HG03432 (cell line): Measurements from ENCODE around the gene LHFPL2.
"Not testable (repeated sequence)": the region's sequence is repeated elsewhere in the genome, so short reads cannot be mapped to it uniquely, and the experiment has no call there.

Experiments used
- ATAC-seq: cut with Tn5 transposase; IDR thresholded peaks from one replicate; pipeline ENCODE4 v1.9.1; 2021; ENCODE audit warnings: mild to moderate bottlenecking, moderate library complexity; ENCODE audit not compliant: unreplicated experiment

LHFPL2 gene

DNA sequence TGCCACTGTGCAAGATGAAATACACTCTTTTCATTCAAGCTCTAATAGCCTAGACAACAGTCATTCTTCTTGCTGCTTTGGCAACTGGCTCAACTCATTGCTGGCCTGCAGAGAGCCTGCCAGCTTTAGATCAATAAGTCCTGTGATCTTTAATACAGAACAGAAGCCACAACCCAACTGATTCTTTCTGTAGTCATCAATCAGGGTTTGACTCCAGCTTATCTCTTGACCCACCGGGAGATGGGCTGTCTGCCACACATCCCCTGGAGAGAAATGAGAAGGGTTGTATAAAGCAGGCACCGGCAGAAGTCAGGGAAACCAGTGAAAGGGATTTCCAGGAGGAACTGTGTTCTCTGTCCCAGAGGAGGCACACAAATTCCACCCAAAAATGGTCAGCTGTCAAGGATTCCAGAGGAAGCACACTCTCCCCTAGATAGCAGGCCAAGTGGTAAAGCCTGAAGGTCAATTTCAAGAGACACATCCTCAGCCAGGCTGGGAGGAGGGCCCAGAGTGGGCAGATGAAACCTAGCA is 24.5 kb downstream of the LHFPL2 start:
- ATAC-seq: no peak

DNA sequence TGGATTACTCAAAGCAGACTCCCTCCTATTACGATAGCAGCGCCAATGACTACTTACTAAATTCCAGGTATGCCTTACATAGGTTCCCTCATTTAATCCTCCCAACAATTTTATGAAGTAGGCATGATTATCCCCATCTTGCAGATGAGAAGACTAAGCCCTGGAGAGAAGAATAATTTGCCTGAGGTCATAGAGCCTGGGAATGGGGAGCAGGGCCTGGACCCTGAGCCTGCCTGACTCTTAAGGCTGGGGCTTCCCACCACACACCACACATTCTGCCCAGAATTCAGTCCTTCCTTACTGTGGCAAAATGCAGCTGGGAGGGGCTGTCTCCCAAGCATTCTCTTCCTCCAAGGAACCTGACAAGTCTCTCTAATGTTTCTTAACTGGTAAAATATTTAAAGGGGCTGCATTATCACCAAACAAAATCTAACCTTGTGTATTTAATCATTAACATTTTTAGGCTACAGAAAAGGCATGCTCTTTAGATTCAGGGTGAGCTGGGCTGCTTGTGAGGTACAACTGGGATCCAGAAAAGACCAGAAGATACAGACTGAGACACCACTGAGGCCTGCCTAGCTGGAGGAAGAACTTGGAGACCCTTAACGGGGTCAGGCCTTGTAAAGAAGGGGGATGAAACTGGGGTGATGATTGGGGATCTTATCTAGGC is 26.1 kb downstream of the LHFPL2 start:
- no peak for ATAC-seq

DNA sequence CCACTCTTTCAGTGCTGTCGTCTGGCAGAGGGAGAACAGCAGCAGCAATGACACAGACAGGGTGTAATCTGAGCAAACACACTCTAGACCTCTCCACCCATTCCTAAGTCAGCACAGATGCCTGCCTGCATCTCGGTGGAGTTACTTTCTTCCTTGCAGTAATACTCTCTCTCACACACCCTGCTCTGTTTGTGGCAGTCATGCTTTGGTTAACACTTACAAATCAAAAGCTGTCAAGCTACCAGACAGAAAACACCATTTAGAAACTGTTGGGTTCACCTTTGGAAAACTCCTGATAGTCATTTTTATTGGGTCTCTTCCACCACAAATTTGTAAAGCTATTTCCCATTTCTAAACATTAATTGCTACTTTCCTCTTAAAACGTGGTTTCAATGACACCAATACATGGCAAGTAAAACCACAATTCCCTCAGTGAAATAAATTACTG is 27.3 kb downstream of the LHFPL2 start:
- no peak for ATAC-seq

DNA sequence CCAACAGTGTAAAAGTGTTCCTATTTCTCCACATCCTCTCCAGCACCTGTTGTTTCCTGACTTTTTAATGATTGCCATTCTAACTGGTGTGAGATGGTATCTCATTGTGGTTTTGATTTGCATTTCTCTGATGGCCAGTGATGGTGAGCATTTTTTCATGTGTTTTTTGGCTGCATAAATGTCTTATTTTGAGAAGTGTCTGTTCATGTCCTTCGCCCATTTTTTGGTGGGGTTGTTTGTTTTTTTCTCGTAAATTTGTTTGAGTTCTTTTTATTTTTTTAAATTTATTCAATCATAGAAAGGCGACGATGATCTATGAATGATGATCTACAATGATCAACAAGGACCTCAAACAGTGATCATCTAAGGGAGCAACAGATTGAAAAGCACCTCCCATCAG is 28.5 kb downstream of the LHFPL2 start:
- not testable (repeated sequence) for ATAC-seq

DNA sequence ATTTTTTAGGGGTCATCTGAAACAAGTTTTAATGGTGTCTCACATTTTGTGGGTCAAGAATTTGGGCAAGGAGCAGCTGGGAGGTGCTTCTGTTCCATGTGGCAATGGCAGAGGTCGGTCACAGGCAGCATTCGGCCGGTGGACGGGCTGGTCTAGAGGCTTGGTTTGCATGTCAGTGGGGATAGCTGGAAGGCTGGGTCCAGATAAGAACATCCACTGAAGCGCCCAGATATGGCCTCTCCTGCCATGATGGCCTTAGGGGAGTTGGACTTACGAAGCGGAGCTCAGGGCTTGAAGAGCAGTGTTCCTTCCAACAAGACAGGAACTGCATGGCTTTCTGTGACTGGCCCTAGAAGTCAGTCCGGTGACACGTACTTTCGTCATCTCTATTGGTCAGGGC is 30.3 kb downstream of the LHFPL2 start:
- no peak for ATAC-seq

DNA sequence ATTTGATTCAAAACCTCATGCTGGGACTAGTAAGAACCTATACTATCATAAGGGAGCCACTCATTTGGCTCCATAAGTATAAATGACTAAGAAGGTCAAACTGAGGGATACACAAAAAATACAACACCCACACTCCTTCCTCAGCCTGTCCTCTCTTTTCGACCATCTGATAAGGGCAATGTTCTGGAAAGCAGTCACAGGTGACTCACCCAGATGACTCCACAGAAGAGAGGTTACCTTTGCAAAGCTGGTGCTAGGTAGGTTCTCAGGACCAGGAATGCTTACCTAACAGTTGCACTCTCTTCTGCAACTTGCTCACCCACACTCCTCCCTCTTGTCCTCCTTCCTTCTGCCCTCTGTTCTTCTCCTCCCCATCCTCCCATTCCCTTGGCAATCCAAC is 32.9 kb downstream of the LHFPL2 start:
- ATAC-seq: no peak

DNA sequence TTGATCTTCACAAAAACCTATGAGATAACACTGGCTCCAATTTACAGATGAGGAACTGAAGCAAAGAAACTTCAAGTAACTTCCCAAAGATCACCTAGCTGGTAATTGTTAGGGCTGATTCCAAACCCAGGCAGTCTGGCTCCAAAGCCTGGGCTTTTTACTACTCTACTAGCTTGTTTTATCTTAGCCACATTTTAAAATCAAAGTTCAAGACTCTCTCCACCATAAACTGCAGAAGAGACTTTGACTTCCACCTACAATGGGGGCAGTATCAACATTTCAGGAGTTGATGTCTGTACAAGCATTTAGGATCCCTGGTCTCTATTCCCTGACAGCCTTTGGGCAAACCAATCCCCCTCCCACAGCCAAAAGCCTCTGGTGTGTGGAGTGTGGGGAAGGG is 33.8 kb downstream of the LHFPL2 start:
- ATAC-seq: no peak

DNA sequence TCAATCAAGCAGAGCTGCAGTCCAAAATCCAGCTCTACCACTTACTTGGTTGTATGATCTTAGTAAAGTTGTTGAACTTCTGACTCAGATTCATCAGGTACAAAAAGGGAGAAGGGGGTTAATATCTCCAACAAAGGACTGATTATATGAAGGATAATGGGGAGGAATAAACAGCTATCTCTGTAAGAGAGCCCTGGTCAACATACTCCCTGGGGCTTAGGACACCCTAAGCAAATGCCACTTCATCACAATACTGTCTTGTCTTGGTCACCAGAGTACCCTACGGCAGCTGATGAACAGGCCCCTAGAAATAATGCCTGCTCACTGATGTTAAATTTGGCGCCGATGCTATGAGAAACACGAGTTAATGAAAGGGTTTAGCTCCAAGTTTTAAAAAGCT is 34.8 kb downstream of the LHFPL2 start:
- no peak for ATAC-seq

DNA sequence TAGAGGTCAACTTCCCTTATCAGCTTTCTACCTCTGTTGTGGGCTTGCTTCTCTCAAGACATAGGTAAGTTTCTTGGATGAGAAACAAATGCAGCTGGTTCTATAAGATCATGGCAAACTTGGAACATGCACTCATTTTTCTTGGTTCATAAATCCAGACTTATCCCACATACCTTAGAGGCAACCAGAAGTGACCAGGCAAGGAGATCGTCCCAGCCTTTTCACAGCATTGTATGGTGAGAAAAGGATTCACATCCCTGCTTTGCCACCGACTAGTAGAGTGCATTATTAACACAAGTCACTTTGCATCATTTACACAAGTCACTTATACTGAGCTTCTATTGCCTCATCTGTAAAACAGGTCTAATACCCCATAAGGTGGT is 35.4 kb downstream of the LHFPL2 start:
- ATAC-seq: no peak

DNA sequence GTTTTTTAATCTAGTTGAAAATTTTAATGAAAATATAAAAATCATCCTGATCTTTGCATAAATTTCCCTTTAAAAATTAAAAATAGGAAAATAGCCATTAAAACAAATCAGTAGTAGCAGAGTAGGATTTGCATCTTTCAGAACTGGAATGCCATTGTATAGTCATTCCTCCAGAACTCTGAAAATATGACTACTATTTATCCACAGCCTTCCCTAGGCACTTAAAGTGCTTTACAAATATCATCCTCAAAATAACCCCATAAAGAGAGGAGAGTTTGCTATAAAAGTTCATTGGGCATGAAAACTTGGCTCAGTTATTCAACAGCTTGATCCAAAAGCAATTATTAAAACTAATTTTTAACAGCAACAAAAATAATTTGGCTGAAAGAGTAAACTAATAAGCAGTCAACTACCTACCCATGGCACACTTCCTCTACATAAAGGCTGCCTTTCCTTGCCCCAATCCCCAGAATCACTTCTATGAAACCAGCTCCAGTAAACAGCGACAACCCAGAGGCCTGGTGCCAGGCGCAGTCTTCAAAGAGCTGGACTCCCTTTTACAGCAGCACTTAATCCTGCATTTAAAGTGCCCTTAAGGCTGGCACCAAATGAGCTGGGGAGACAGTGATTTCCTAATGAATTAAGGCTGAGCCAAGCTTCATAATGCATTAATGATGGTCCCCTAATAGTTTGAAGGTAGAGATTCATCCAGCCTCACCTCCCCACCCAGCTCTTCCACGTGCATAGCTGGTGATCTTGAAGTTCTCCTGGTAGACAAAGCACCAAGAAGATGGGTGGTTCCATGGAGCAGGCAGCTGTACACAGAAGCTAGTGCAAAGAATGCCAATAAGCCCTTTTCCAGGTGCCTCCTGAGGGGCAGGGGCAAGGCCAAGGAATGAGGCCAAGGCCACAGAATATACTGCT is 36.1 kb downstream of the LHFPL2 start:
- no peak for ATAC-seq

DNA sequence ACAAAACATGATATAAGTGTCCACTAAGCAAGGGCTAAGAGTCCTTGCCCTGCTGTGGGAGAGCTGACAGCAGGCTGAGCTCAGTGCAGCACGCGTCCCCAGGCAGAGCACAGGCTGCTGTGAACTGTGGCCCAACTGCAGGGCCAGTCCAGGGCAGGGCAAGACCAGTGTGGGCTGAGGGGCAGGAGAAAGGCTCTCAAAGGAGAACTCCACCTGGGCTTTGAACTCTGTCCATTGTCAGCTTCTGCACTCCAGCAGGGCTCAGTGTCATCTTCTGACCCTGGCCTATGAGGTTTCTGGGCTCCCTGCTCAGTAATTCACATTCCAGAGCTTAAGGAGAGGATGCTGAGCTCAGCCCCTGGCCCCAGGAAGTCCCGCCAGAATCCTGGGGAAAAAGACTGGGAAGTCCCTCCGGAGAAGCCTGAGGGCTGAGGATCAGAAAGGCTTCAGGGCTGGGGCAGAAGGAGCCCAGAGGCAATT is 37.4 kb downstream of the LHFPL2 start:
- ATAC-seq: no peak

DNA sequence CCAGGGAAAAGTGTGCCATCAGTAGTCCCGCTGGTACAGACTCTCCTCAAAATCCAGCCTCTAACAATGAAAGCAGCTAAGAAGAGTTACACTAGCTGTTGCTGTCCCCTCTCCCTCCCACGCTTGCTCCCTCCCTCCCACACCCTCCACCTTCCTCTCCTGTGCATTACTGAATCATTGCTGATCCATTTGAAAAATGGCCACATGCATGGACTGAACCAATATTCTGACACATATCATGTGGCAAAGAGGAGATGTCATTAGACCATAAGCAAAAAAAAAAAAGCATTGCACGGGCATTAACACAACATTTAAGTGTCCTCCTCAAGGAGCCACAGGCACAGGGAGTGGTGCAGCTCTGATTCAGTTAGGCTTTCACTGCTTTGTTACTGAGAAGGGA is 37.9 kb downstream of the LHFPL2 start:
- ATAC-seq: no peak

DNA sequence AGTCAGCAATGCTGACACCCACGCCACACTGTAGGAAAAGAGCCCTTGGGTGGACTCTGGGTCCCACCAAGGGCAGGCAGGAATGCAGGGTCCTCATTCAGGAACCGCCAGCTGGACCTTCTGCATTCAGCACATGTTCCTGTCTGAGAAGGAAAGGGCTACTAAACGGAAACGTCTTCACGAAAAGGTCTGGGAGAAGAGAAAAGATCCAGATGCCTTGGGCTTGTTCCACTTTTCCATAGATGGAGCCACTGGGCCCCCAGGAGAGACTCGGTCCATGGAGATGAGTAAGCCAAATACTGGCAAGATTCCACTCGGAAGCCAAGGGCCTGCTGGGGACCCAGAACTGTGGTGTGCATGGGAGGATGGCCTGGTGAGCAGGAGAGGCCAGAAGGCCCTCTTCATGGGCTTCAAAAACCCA is 38.4 kb downstream of the LHFPL2 start:
- no peak for ATAC-seq

DNA sequence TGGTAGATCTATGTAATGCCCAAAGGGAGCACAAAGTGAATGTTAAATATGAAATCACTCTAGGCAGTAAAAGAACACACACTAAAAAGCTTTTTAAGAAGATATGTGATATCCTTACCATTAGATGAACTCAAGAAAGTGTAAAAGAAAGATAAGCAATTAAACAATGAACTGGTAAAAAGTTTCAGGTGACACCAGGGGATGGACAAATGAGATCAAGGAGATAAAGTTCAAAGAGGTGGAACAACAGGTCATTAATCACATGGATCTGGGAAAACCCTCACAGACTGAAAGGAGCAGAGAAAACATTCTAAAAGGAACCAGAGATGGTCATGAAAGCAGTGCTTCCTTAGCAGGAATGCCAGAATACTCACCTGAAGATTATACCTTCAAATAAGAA is 40.7 kb downstream of the LHFPL2 start:
- ATAC-seq: no peak

DNA sequence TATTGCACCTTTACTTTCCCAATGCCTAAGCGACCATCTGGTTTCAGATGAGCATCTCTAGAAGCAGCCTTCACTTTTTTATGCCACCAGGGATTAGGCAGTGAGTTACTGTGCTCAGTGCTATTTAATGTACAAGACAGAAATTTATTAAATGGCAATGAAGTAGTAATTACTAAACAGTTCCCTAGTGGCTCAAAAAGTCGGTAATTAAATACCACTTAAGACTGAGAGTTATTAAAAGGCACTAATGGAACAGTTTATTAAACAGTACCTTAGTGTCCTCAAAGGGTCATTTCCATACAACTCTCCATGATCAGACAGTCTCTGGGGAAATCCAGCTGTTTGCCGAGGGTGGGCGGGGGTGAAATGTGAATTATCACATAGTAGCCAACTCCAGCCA is 42.3 kb downstream of the LHFPL2 start:
- ATAC-seq: no peak

DNA sequence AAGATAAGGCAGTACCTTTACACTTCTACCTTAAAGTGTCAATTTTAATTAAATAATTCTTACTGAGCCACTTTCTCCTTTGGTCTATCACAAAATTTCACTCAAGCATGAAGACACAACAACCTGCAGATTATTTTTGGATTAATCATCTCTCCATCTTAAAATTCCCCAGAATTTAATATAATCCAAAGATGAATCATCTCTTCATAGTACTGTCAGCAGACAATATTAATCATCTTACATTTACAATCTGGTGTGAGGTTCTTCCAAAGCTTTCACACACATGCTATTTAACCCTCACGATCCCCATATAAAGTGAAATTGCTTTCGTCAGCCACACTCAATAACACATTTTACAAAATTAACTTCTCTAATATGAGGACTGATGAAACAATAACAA is 43.0 kb downstream of the LHFPL2 start:
- ATAC-seq: no peak

DNA sequence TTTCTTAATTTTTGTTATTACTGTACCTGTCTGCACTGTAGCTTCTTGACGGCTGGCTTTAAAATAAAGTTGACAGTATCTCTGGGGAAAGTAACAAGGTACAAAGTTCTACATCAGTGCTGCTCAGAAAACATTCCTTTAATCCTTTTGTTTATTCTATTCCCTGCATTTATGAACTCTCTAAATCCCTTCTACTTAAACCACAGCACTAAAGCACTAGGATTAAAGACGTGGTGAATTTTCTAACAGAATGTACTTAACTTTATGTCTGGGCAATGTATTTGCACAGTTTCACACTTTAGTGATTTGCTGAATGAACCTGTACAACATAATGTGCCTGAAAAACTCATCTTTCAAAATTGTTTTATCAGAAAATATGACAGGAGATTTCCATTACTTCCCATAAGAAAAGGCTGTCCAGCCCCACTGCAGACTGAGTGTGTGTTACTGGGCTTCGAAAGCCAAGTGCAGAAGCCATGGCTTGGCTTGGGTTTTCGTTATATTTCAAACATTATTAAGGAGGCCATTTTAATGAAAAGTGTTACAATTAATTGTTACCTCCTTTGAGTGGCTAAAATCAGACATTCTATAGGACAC is 43.8 kb downstream of the LHFPL2 start:
- ATAC-seq: no peak

DNA sequence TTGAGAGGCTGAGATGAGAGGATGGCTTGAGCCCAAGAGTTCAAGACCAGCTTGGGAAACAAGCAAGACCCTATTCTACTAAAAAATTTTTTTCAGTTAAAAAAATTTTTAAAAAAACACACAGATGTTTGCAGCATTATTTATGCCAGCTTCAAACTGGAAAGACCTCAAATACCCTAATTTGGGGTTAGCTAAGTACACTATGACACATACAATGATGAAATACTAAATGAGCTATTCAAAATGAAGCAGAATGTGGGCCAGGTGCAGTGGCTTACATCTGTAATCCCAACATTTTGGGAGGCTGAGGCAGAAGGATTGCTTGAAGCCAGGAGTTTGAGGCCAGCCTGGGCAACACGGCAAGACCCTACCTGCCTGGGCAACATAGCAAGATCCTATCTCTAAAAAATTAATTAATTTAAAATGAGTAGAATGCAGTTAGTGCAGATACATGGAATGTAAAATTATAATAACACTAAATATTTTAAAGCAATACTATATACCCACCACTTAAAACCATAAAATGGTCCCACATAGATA is 44.9 kb downstream of the LHFPL2 start:
- ATAC-seq: no peak

DNA sequence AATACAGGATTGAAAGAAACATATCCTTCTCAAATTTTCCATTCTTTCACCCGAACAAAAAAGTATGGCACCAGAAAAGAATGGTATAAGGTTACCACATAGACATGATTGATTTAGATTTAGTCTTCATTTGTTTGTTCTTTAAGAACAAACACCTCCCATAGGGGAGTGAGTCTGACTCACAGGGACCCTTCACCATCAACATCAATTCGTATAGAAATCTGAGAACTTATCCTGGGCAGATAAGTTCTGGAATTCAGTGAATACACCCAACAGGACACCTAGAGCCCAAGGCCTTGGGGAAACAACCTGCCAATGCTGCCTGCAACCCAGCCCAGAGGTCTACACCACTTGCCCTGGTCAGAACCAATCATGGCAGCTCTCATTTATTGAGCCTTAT is 46.2 kb downstream of the LHFPL2 start:
- ATAC-seq: no peak

DNA sequence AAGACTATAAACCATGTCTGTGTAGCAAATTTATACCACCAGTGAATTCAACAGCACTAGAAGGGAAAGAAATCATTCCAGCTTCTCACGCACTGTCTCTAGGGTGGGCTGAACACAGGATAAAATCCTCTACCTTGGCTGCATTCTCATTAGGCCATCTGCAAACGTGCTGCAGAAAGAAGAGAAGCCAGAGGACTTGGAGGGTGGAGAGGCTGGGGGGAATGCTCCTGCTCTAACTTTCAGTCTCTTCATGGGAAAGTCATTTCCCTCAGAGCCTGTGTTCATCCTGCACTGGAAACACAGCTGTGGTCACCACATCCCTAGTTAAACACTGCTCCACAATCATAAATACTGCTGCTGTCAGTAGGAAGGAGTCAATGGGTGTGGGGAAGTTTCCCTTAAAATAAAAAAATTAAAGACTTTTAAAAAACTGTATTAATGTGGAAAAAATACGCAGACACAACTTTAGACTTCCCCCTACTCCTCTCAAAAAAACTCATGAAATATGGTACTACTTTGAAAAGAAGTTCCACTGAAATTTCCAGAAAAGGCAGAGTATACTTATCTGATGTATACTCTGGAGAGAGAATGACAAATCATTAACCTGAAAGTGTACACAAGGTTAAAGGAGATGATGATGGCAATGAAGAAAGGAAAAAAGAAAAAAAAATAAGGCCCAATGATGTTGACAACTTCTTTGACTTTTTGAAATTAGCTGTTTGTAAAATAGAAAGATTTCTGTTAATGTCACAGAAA is 46.8 kb downstream of the LHFPL2 start:
- ATAC-seq: no peak
